BE2C (cell line): ENCODE data around the gene B4GALT2.

ENCODE experiments used
- DNase-seq: peaks from one replicate; pipeline ENCODE4 v3.0.0-alpha.2; 2020
- H3K27me3 ChIP-seq: fragments of 250-450 bp; sonication (Bioruptor Pico); 2 replicates; pipeline ENCODE4 v1.5.1; 2020; ENCODE audit warnings: mild to moderate bottlenecking
- H3K36me3 ChIP-seq: fragments of 250-450 bp; sonication (Bioruptor Pico); 2 replicates; pipeline ENCODE4 v1.5.1; 2020; ENCODE audit warnings: mild to moderate bottlenecking
- H3K4me1 ChIP-seq: fragments of 250-450 bp; sonication (Bioruptor Pico); 2 replicates; pipeline ENCODE4 v1.5.1; 2020
- H3K4me3 ChIP-seq: 2 replicates; pipeline ENCODE4 v1.5.1; 2011; ENCODE audit warnings: low read depth, low read length
- H3K9me3 ChIP-seq: fragments of 250-450 bp; sonication (Bioruptor Pico); 2 replicates; pipeline ENCODE4 v1.5.1; 2020
- TF ChIP-seq, protein P1 (sequence below): IDR thresholded peaks from 2 replicates; pipeline ENCODE4 v1.5.1; 2012; ENCODE audit warnings: mild to moderate bottlenecking, low read depth, low read length

B4GALT2 gene

DNA sequence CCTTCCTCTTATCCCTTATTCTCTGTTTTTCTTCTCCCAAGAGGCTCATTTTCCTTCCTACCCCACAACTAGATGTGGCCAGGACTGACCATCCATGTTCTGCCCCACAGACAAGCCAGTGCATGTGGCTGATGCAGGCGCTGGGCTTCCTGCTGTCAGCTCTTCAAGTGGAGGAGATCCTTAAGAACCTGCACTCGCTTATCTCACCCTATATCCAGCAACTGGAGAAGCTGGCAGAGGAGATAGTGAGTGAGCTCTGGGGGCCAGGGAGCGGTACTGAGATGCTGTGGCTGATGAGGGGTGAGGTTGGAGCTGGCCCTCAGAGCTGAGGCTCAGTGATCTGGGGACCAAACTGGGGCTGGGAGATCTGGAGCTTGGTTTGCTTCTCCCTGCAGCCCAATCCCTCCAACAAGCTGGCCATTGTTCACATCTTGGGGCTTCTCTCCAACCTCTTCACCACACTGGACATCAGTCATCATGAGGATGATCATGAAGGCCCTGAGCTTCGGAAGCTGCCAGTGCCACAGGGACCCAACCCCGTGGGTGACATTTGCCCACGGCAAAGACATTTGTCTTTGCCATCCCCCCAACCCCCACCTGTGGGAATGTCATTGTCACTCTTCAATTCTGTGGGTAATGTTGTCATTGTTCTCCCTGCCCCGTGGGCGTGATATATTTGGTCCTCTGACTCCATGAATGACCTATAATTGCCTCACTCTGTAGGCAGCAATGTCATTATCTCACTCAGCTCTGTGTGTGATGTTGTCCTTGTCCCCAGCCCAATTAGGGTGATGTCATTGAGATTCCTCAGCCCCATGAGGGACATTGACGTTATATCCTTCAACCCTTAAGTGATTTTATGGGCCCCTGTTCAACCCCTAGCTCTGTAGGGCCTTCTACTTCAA, 20.4 kb upstream of the B4GALT2 start:
- Histone ChIP-seq H3K4me3 (no peak overlapping the region), H3K27me3 (no peaks in the 10 kb centered on the region), H3K9me3 (no peaks in the 10 kb centered on the region), H3K4me1 (no peaks in the 10 kb centered on the region), H3K36me3 (0 out of 2 replicates have a peak, but pooled peaks cover 3% of the 10 kb centered on the region)
- no peak for DNase-seq
- TF ChIP-seq, protein P1, sequence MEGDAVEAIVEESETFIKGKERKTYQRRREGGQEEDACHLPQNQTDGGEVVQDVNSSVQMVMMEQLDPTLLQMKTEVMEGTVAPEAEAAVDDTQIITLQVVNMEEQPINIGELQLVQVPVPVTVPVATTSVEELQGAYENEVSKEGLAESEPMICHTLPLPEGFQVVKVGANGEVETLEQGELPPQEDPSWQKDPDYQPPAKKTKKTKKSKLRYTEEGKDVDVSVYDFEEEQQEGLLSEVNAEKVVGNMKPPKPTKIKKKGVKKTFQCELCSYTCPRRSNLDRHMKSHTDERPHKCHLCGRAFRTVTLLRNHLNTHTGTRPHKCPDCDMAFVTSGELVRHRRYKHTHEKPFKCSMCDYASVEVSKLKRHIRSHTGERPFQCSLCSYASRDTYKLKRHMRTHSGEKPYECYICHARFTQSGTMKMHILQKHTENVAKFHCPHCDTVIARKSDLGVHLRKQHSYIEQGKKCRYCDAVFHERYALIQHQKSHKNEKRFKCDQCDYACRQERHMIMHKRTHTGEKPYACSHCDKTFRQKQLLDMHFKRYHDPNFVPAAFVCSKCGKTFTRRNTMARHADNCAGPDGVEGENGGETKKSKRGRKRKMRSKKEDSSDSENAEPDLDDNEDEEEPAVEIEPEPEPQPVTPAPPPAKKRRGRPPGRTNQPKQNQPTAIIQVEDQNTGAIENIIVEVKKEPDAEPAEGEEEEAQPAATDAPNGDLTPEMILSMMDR: no peak

DNA sequence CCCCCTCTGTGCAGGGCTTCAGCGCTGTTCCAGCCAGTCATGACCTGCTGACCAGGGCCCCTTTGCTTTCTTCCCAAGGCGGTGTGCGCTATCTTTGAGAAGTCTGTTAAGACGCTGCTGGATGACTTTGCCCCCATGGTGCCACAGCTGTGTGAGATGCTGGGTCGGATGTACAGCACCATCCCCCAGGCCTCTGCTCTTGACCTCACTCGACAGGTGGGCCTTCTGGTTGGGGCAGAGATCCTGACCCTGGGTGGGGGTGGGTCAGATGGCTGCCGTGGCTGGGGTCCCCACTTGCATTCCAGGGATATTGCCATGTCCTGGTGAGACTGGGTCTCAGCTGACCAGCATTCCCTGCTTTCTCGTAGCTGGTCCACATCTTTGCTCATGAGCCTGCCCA, 18.2 kb upstream of the B4GALT2 start:
- Histone ChIP-seq H3K4me3 (no peak overlapping the region), H3K36me3 (0 out of 2 replicates have a peak, but pooled peaks cover 3% of the 10 kb centered on the region), H3K9me3 (no peaks in the 10 kb centered on the region), H3K4me1 (no peaks in the 10 kb centered on the region), H3K27me3 (no peaks in the 10 kb centered on the region)
- TF ChIP-seq, protein P1: no peak
- DNase-seq: no peak

DNA sequence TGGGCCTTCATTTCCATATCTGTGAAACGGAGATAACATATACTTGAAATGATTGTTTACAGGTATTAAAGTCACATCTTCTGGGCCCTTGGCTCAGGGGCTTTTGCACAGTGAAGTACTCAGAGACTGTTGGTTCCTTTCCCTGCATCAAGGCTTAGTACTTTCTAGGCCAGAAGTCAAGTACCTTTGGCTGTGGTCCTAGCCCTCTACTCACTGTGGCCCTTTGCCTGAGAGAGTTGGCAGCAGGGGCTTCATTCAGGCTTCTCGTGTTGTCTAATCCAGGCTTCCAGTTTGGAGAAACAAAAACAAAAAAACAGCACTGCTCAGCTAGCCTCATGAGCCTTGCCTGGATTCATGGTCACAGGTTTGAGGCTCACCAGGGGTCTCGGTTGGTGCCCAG, 17.3 kb upstream of the B4GALT2 start:
- Histone ChIP-seq H3K9me3 (no peaks in the 10 kb centered on the region), H3K4me3 (no peak overlapping the region), H3K27me3 (no peaks in the 10 kb centered on the region), H3K4me1 (no peaks in the 10 kb centered on the region), H3K36me3 (0 out of 2 replicates have a peak, but pooled peaks cover 3% of the 10 kb centered on the region)
- TF ChIP-seq, protein P1: no peak
- DNase-seq: no peak

DNA sequence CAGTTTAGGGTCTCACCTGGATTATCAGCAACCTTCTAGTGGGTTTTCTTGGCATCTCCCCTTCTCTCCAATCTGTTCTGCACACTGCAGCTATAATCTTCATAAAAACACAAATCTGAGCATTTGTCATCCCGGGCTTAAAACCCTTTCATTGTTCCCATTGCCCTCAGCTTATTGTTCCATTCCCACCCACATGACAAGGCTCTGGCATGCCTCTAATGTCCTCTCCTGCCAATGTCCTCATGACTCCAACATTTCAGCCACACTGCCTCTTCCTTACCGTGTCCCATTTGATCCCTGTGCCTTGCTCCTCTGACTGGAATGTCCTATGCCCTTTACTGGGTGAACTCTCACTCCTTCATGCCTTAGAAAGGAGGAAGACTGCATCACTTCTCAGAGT, 16.7 kb upstream of the B4GALT2 start:
- TF ChIP-seq, protein P1: no peak
- H3K9me3 ChIP-seq: no peaks in the 10 kb centered on the region
- no peaks in the 10 kb centered on the region for H3K4me1 ChIP-seq
- 0 out of 2 replicates have a peak, but pooled peaks cover 2% of the 10 kb centered on the region for H3K36me3 ChIP-seq
- DNase-seq: no peak
- H3K27me3 ChIP-seq: no peaks in the 10 kb centered on the region
- no peak overlapping the region for H3K4me3 ChIP-seq

DNA sequence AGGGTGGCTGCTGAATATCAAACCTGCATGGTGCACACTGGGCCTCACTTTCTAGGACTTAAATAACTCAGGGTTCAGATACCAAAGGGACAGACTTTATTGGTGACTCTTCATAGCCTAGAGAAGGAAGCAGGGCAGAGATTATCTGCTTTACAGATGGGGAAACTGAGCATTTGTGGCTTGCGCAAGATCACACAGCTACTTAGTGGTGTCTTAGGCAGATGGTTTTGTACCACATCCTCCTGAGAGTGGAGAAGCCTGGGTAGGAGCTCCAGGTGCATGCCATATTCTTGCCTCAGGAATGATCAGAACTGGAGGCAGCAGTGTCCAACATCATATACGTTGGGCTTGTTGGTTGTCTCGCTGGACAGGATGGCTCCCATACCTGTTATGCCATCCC, 16.0 kb upstream of the B4GALT2 start:
- TF ChIP-seq, protein P1: no peak
- DNase-seq: no peak
- no peak overlapping the region for H3K4me3 ChIP-seq
- no peaks in the 10 kb centered on the region for H3K9me3 ChIP-seq
- no peaks in the 10 kb centered on the region for H3K4me1 ChIP-seq
- no peaks in the 10 kb centered on the region for H3K27me3 ChIP-seq
- H3K36me3 ChIP-seq: no peaks in the 10 kb centered on the region

DNA sequence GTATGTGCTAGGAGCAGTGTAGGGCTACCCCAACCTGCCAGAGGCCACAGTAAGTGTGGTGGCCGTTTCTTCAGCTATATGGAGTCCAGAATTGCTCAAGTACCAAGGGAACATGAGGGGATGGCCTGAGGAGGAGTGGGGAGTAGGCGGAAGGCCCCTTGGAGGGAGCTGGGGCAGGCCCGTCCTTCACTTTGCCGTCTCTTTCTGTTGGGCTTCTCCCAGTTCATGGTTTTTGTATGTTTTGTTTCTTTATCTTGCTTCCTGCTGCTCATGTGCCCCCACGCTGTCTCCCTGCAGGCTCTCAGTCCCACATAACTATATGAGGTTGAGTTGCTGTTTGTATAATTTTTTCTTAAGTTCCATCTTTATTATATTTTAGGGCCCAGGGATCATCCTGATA, 15.1 kb upstream of the B4GALT2 start:
- H3K9me3 ChIP-seq: no peaks in the 10 kb centered on the region
- TF ChIP-seq, protein P1: no peak
- no peak for DNase-seq
- no peak overlapping the region for H3K4me3 ChIP-seq
- no peaks in the 10 kb centered on the region for H3K4me1 ChIP-seq
- H3K27me3 ChIP-seq: no peaks in the 10 kb centered on the region
- no peaks in the 10 kb centered on the region for H3K36me3 ChIP-seq
